Gastrocnemius medialis (tissue), 4 donors: ENCODE data around the gene SF1. TPM values are rescaled to one million over a fixed set of nuclear protein-coding genes. Genes with fewer than 3 reads are reported as not detected.

Experiments
- ATAC-seq, 2 donors: fragments of 150-250 bp; one replicate each; pipeline ENCODE4 v1.9.1; 2016
- DNase-seq, 2 donors: peaks; one replicate each; pipeline ENCODE4 v3.0.0-alpha.2; 2019
- H3K27ac ChIP-seq, 4 donors: fragments of 200-600 bp; sonication (generic); 1 replicate in 1 of 4; 2 replicates in 3 of 4; pipeline ENCODE4 v1.5.1; 2016 to 2018; ENCODE audit warnings: mild to moderate bottlenecking in 2 of 4, moderate library complexity in 1 of 4
- H3K27me3 ChIP-seq, 3 donors: fragments of 200-600 bp; sonication (generic) in 2 of 3; 1 replicate in 1 of 3; 2 replicates in 2 of 3; pipeline versions ENCODE4 v1.5.1 to v1.6.0; 2016 to 2019; ENCODE audit warnings: mild to moderate bottlenecking in 1 of 3, moderate library complexity in 1 of 3
- H3K36me3 ChIP-seq, 2 donors: fragments of 200-600 bp; sonication (generic) in 1 of 2; one replicate each; pipeline ENCODE4 v1.5.1; 2017 to 2018
- H3K4me1 ChIP-seq, 2 donors: fragments of 200-600 bp; sonication (generic) in 1 of 2; one replicate each; pipeline ENCODE4 v1.5.1; 2016 to 2017; ENCODE audit warnings: mild to moderate bottlenecking in 2 of 2
- H3K4me3 ChIP-seq, 4 donors: fragments of 200-600 bp; sonication (generic) in 3 of 4; 1 replicate in 1 of 4; 2 replicates in 3 of 4; pipeline ENCODE4 v1.5.1; 2016 to 2019; ENCODE audit warnings: mild to moderate bottlenecking in 2 of 4
- H3K9me3 ChIP-seq, 3 donors: fragments of 200-600 bp; sonication (generic) in 2 of 3; 1 replicate in 1 of 3; 2 replicates in 2 of 3; pipeline ENCODE4 v1.5.1; 2016 to 2019
- CTCF ChIP-seq, 5 experiments: fragments of 450-650 bp in 3 of 5; fragments of 200-600 bp in 2 of 5; sonication (generic) in 2 of 5; IDR thresholded peaks in 4 of 5; conservative IDR thresholded peaks in 1 of 5; 1 replicate in 4 of 5; 2 replicates in 1 of 5; pipeline ENCODE4 v1.5.1; 2016 to 2019; ENCODE audit warnings: antibody characterized with exemption in 5 of 5, mild to moderate bottlenecking in 3 of 5, moderate library complexity in 3 of 5
- POLR2A ChIP-seq, 2 donors: fragments of 450-650 bp; IDR thresholded peaks; one replicate each; pipeline ENCODE4 v1.6.1; 2017; ENCODE audit warnings: antibody characterized with exemption in 2 of 2, mild to moderate bottlenecking in 2 of 2, moderate library complexity in 2 of 2
- in situ Hi-C, 4 donors: fragments of 200-750 bp; cut with MboI; loops; one replicate each; pipeline versions ENCODE4 v1.15.0 to v1.8.0; 2017; ENCODE audit warnings: low sequenced_read_pairs in 4 of 4
- intact Hi-C: fragments of 100-400 bp; cut with DNase I; formaldehyde crosslinking; loops from one replicate; pipeline ENCODE4 v1.15.1; 2023; ENCODE audit warnings: low total_unique reads
- total RNA-seq, 4 donors: library from RNA; depleted of rRNA; stranded (reverse); fragments of >200 nt; gene quantifications; one replicate each; pipeline versions ENCODE4 v1.1.0 to v1.2.3, GENCODE V29; 2016

Gene SF1
- total RNA-seq, 4 donors from 2014 or later, result 171 to 249 (median 193) TPM

DNA sequence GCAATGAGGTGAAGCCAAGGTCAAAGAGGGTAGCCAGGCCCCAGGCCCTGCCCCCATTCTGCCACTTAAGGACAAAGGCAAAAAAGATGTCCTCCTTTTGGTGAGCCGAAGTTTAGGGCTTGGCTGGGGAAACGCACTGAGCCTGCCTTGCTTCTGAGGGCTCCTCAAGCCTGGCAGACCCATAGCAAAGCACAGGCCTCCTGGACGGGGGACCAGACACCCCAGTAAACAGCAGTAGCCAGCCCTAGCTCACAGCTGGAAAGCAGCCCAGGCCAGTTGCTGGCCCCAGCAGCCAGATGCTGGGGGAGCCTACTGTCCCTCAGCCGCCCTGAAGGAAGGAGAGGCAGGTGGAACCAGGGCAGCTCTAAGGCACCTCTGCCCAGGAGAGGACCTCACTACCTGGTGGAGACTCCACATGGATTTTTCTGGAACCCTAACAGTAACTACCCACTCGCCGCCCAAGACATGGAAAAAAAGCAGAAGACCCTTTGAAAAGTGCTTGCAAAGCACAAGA is 14.8 kb downstream of the SF1 start:
- intact Hi-C loops, result loop anchor here (1.0 to 2.0 kb wide), 2 partner anchors 13 to 20 kb away; no protein-coding TSS in a partner anchor
- no peaks in the 10 kb centered on the region for H3K9me3 ChIP-seq
- no peak overlapping the region for H3K4me3 ChIP-seq
- in situ Hi-C loops, result no loop called here
- H3K36me3 ChIP-seq, result peaks cover 8 to 48% of the 10 kb centered on the region in 2 donors
- peaks cover 80 to 83% of the 10 kb centered on the region in 2 donors for H3K4me1 ChIP-seq
- TF ChIP-seq POLR2A (IDR thresholded peaks at IDR 0.05), result no peak
- no peak for TF ChIP-seq CTCF (IDR thresholded peaks at IDR 0.05 in 4 of 5, conservative IDR thresholded peaks at IDR 0.05 in 1 of 5)
- peak overlapping the region; percentile 91 to 99 (median 94) for H3K27ac ChIP-seq
- DNase-seq (peak in 1 of 2 donors; percentile 52), ATAC-seq (no peak)
- no peaks in the 10 kb centered on the region for H3K27me3 ChIP-seq

DNA sequence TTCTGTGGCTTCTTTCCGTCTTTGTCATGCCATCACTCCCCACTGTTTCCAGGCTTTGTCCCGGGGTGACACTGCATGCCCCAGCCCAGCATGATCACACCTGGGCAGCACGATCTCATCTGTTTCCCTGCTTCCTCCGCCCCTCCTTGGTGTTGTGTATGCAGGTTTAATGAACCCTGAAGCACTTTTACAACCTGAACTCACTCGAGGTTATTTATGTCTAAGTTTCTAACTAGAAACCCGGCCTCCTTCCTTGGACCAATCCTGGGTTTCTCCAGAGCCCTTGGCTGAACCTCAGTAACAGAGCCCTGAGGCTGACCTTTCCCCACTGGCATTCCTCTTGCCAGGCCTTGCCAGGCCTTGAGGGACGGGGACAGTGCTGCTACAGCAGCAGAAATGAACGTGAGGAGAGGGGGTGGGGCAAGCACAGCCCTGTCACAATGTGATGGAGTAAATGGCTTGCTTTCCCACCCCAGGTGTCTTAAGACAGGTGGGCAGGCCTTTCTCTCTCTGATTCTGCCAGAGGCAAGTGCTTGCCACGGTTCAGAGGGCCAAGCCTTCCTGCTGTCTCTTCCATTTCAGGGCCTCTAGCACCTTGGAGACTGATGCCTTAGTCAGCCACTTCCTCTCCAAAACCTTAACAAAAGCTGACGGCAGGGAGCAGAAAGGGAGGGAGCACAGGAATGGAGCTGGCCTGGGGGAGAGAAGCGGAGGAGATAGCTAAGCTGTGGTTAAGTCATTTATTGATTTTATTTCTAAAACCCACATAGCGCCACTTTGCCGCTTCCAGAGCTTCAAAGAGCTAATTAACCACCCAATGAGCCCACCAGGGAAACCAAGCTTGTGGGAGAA is 15.4 kb downstream of the SF1 start:
- DNase-seq, result peak in 1 of 2 donors; percentile 97
- H3K4me1 ChIP-seq, result peaks cover 79 to 85% of the 10 kb centered on the region in 2 donors
- in situ Hi-C loops, result no loop called here
- H3K27ac ChIP-seq, result peak overlapping the region; percentile 91 to 99 (median 94)
- intact Hi-C loops, result loop anchor here (1.0 to 2.0 kb wide), 2 partner anchors 14 to 20 kb away; no protein-coding TSS in a partner anchor
- peak overlapping the region in 1 of 4 donors; percentile 24 for H3K4me3 ChIP-seq
- H3K36me3 ChIP-seq, result peaks cover 8 to 41% of the 10 kb centered on the region in 2 donors
- TF ChIP-seq CTCF (IDR thresholded peaks at IDR 0.05 in 4 of 5, conservative IDR thresholded peaks at IDR 0.05 in 1 of 5) (no peak), POLR2A (IDR thresholded peaks at IDR 0.05) (peak in 1 of 2 donors; percentile 24)
- peak; percentile 24 to 57 for ATAC-seq
- no peaks in the 10 kb centered on the region for H3K27me3 ChIP-seq
- no peaks in the 10 kb centered on the region for H3K9me3 ChIP-seq

GRCh38 chr11:64762277-64762673 is 16.1 kb downstream of the SF1 start:
- intact Hi-C loops (loop anchor here (2.0 kb wide), 1 partner anchor 15 kb away; no protein-coding TSS in a partner anchor), in situ Hi-C loops (no loop called here)
- no peak for TF ChIP-seq POLR2A (IDR thresholded peaks at IDR 0.05)
- peaks cover 5 to 35% of the 10 kb centered on the region in 2 donors for H3K36me3 ChIP-seq
- peak in 1 of 2 donors; percentile 59 for DNase-seq
- H3K4me1 ChIP-seq, result peaks cover 76 to 85% of the 10 kb centered on the region in 2 donors
- H3K4me3 ChIP-seq, result peak overlapping the region in 1 of 4 donors; percentile 24
- no peaks in the 10 kb centered on the region for H3K27me3 ChIP-seq
- no peaks in the 10 kb centered on the region for H3K9me3 ChIP-seq
- no peak for ATAC-seq
- H3K27ac ChIP-seq, result peak overlapping the region; percentile 91 to 99 (median 94)

DNA sequence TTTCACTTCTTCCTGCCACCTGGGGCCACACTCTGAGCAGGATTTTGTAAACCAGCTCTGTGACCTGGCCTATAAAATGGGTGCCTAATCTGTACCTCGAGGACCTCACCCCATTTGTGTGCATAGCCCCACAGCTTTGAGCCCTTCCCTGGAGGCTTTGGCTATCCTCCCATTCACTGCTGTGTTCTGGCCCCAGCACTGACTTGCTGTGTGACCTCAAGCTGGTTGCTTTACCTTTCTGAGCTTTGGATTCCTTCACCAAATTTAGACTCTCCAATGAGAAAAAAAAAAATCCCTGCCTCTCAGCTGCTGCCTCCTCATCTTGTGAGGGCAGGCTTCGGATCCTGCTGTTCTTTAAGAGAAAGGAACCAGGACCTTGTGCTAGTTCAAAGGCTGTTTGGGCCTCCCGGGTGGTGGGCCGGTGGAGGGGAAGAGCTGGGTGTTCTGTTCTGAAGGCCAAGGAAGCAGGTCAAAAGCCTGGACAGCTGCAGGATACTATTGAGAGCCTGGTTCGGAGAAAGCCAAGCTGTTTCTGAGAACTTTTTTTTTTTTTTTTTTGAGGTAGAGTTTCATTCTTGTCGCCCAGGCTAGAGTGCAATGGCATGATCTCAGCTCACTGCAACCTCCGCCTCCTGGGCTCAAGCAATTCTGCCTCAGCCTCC is 17.5 kb downstream of the SF1 start:
- Histone ChIP-seq H3K27ac (peak overlapping the region; percentile 91 to 99 (median 94)), H3K36me3 (peaks cover 0 to 21% of the 10 kb centered on the region in 2 donors), H3K4me3 (peak overlapping the region in 2 of 4 donors; percentile 11 to 65), H3K4me1 (peaks cover 86 to 96% of the 10 kb centered on the region in 2 donors), H3K9me3 (no peaks in the 10 kb centered on the region), H3K27me3 (no peaks in the 10 kb centered on the region)
- no peak for TF ChIP-seq POLR2A (IDR thresholded peaks at IDR 0.05)
- TF ChIP-seq CTCF (IDR thresholded peaks at IDR 0.05 in 4 of 5, conservative IDR thresholded peaks at IDR 0.05 in 1 of 5), result no peak
- intact Hi-C loops, result no loop called here
- ATAC-seq (peak; percentile 9 to 22), DNase-seq (peak in 1 of 2 donors; percentile 73)
- in situ Hi-C loops, result no loop called here
